Measurements from ENCODE around the gene CD2BP2. TPM values are rescaled to one million over a fixed set of nuclear protein-coding genes. Genes with fewer than 3 reads are reported as not detected.

Gene CD2BP2
- total and polyA plus RNA-seq, 9 of the 15 experiments (the other 6 are each of a cell fraction or from before 2014, with no cell fraction given): 3.9 to 51.1 (median 32.8) TPM

- TF ChIP-seq TARDBP (IDR thresholded peaks at IDR 0.05) (no peak), ASH1L (IDR thresholded peaks at IDR 0.05; ENCODE audit: borderline replicate concordance, low read depth, partially characterized antibody) (no peak), SAP30 (IDR thresholded peaks at IDR 0.05; ENCODE audit: borderline replicate concordance, insufficient read depth, low read depth, low read length, poor library complexity, severe bottlenecking) (peak; percentile 8), RBM22 (IDR thresholded peaks at IDR 0.05; ENCODE audit: low read depth, low read length, poor library complexity, severe bottlenecking) (no peak), BRD4 (IDR thresholded peaks at IDR 0.05) (no peak), DPF2 (IDR thresholded peaks at IDR 0.05) (no peak), GTF2B (IDR thresholded peaks at IDR 0.05; ENCODE audit: extremely low read depth, insufficient read length) (no peak), JUNB (CRISPR knock-in tag; conservative IDR thresholded peaks at IDR 0.05) (no peak), FOXP4 (CRISPR knock-in tag; IDR thresholded peaks at IDR 0.05; ENCODE audit: borderline replicate concordance) (no peak), ZBTB7A (IDR thresholded peaks at IDR 0.05; ENCODE audit: borderline replicate concordance, control insufficient read depth, low read depth, low read length) (peak; percentile 95), YBX1 (IDR thresholded peaks at IDR 0.05) (no peak), ZFPM2 (CRISPR knock-in tag; IDR thresholded peaks at IDR 0.05) (no peak), ZNF436 (CRISPR knock-in tag; IDR thresholded peaks at IDR 0.05) (no peak), CCNT2 (IDR thresholded peaks at IDR 0.05; ENCODE audit: borderline replicate concordance, extremely low read depth, insufficient read length, low read depth, low read length) (no peak), THAP12 (CRISPR knock-in tag; IDR thresholded peaks at IDR 0.05) (peak; percentile 74; the same call in 1 of the 2 replicates), SP2 (IDR thresholded peaks at IDR 0.05; ENCODE audit: extremely low read depth, low read depth, low read length, poor library complexity, severe bottlenecking) (no peak), ZKSCAN3 (CRISPR knock-in tag; IDR thresholded peaks at IDR 0.05) (no peak), NFE2L1 (tag; IDR thresholded peaks at IDR 0.05; ENCODE audit: borderline replicate concordance, low read depth) (no peak)
- TF ChIP-seq, protein P1, sequence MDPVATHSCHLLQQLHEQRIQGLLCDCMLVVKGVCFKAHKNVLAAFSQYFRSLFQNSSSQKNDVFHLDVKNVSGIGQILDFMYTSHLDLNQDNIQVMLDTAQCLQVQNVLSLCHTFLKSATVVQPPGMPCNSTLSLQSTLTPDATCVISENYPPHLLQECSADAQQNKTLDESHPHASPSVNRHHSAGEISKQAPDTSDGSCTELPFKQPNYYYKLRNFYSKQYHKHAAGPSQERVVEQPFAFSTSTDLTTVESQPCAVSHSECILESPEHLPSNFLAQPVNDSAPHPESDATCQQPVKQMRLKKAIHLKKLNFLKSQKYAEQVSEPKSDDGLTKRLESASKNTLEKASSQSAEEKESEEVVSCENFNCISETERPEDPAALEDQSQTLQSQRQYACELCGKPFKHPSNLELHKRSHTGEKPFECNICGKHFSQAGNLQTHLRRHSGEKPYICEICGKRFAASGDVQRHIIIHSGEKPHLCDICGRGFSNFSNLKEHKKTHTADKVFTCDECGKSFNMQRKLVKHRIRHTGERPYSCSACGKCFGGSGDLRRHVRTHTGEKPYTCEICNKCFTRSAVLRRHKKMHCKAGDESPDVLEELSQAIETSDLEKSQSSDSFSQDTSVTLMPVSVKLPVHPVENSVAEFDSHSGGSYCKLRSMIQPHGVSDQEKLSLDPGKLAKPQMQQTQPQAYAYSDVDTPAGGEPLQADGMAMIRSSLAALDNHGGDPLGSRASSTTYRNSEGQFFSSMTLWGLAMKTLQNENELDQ (CRISPR knock-in tag; IDR thresholded peaks at IDR 0.05; ENCODE audit: borderline replicate concordance): no peak
These were observed 14.9 kb upstream of the CD2BP2 start (continued) for GRCh38 chr16:30369938-30370455.
